Astrocyte of the spinal cord (primary cell): ENCODE data around the gene SELP.
A peak's percentile ranks its signal among the peaks of the same experiment; 100 is the strongest.
"Not testable (repeated sequence)": the region's sequence is repeated elsewhere in the genome, so short reads cannot be mapped to it uniquely, and the experiment has no call there.

Source experiments
- DNase-seq: peaks from one replicate; pipeline ENCODE4 v3.0.0; 2011; ENCODE audit warnings: low read depth, low spot score
- H3K4me3 ChIP-seq: 2 replicates; pipeline ENCODE4 v1.5.1; 2011; ENCODE audit warnings: low read depth, mild to moderate bottlenecking, low read length, moderate library complexity
- in situ Hi-C: cut with HindIII; loops from 2 replicates; pipeline ENCODE4 v1.10.0; 2017; ENCODE audit warnings: low sequenced_read_pairs
- TF ChIP-seq, protein P1 (sequence below): IDR thresholded peaks from 2 replicates; pipeline ENCODE4 v1.5.1; 2012; ENCODE audit warnings: low read depth, mild to moderate bottlenecking, low read length, inconsistent platforms

Gene SELP

DNA sequence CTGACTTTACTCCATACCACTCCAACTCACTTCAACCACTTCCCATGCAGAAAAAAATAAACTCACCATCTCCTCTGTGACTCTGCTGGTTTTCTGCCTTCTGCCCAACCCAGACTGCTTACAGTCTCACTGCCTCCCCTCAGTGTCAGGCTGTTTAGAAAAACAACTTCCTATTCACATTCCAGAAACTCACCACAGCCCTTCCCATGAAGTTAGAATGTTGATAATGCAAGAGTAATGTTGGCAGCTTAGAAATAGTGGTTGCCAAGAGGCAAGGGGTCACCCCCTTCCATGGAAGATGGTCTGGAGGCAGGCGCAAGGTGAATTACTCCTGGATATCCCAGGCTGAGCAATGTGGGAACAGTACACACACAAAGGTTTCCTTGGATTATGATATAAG lies at the start of gene SELP:
TSS of gene SELP (minus strand) at position 119 of the 400 bp plus-strand sequence. CDS start at position 69, 50 bp downstream.
- DNase-seq: no peak
- TF ChIP-seq, protein P1, sequence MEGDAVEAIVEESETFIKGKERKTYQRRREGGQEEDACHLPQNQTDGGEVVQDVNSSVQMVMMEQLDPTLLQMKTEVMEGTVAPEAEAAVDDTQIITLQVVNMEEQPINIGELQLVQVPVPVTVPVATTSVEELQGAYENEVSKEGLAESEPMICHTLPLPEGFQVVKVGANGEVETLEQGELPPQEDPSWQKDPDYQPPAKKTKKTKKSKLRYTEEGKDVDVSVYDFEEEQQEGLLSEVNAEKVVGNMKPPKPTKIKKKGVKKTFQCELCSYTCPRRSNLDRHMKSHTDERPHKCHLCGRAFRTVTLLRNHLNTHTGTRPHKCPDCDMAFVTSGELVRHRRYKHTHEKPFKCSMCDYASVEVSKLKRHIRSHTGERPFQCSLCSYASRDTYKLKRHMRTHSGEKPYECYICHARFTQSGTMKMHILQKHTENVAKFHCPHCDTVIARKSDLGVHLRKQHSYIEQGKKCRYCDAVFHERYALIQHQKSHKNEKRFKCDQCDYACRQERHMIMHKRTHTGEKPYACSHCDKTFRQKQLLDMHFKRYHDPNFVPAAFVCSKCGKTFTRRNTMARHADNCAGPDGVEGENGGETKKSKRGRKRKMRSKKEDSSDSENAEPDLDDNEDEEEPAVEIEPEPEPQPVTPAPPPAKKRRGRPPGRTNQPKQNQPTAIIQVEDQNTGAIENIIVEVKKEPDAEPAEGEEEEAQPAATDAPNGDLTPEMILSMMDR: no peak

DNA sequence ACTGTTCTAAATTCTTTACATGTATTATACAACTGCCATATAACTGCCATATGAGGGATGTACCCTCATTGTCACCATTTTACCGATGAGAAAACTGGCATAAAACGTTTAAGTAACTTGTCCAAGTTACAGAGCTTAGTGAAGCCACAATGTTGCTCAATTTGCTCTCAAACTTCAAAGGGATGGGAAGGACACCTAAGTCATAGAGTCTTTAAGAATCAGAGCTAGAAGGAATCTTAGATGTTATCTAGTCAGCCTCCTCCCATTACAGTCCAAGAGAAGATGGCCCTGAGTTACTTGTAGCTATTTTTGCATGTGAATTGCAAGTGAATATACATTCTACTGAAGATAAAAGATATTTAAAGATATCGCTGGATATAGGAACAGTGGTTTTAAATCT lies 49.8 kb upstream of the SELP start:
- no peak for DNase-seq
- TF ChIP-seq, protein P1: no peak
- H3K4me3 ChIP-seq: no peak overlapping the region
- in situ Hi-C loops: no loop called here

More for the DNA sequence above, at the start of gene SELP:
- no peak within 1 kb of the TSS for H3K4me3 ChIP-seq
- in situ Hi-C loops: no loop called here

DNA sequence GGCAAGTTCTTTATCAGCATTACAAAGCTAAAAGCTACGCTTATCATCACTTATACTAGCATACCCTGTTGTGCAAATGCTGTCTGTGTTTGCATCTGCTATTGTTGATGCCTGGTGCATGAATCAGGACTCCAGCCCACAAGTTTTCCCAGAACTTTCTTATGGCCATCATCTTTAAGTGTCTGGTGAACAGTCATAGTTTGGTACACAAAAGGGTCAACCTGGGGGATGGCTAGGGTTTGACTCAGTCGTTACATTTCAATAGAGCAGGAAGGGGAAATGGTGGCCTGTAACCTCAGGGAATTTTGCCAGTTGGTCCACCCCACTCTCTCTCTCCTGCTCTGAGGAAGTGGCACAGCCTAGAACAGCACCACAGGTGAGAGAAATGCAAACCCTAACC lies 46.1 kb upstream of the SELP start:
- peak; percentile 79 for DNase-seq
- TF ChIP-seq, protein P1: no peak
- in situ Hi-C loops: no loop called here
- no peak overlapping the region for H3K4me3 ChIP-seq

DNA sequence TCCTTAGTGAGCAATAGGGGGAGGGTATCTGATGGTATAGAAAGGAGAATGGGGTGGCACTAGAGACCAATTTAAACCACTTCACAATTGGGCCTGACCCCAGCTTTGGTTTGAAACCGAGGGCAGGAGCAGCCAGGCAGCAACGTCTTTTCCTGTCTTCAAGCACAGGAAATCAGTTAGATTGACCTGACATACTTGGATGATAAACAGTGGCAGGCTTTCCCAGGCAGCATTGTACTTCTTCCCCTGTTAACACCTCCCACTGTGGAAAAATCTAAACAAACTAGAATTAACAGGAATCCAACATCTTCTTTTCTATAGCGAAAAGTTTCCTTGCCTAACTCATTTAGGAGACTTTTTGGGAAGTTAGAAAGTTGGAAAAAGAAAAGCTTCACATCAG lies 40.9 kb upstream of the SELP start:
- in situ Hi-C loops: no loop called here
- TF ChIP-seq, protein P1: no peak
- no peak overlapping the region for H3K4me3 ChIP-seq
- no peak for DNase-seq

DNA sequence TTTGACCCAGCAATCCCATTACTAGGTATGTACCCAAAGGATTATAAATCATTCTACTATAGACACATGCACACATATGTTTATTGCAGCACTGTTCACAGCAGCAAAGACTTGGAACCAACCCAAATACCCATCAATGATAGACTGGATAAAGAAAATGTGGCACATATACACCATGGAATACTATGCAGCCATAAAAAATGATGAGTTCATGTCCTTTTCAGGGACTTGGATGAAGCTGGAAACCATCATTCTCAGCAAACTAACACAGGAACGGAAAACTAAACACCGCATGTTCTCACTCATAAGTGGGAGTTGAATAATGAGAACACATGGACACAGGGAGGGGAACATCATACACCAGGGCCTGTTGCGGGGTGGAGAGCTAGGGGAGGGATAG lies 40.3 kb upstream of the SELP start:
- H3K4me3 ChIP-seq, DNase-seq, in situ Hi-C loops: not testable (repeated sequence)

DNA sequence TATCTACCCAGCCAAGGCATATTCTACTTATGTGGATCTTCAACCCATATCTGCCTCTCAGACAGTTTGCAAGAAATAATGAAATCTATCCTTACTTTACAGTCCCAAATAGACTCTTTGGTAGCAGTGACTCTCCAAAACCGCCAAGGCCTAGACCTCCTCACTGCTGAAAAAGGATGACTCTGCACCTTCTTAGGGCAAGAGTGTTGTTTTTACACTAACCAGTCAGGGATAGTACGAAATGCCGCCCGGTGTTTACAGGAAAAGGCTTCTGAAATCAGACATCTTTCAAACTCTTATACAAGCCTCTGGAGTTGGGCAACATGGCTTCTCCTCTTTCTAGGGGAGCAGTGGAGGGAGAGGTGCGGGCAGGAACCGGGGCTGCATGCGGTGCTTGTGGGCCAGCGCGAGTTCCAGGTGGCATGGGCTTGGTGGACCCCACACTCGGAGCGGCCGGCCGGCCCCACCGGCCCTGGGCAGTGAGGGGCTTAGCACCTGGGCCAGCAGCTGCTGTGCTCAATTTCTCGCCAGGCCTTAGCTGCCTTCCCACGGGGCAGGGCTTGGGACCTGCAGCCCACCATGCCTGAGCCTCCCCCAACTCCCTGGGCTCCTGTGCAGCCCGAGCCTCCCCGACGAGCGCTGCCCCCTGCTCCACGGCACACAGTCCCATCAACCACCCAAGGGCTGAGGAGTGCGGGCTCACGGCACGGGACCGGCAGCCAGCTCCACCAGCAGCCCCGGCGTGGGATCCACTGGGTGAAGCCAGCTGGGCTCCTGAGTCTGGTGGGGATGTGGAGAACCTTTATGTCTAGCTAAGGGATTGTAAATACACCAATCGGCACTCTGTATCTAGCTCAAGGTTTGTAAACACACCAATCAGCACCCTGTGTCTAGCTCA lies 38.0 kb upstream of the SELP start:
- H3K4me3 ChIP-seq, DNase-seq, in situ Hi-C loops: not testable (repeated sequence)

DNA sequence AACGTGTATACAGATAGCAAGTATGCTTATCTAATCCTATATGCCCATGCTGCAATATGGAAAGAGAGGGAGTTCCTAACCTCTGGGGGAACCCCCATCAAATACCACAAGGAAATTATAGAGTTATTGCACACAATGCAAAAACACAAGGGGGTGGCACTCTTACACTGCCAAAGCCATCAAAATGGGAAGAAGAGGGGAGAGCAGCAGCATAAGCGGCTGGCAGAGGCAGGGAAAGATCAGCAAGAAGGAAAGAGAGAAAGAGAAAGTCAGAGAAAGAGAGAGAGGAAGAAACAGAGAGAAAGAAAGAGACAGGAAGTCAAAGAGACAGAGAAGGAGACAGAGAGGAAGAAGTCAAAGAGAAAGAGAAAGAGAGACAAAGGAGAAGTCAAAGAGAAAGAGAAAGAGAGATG lies 37.3 kb upstream of the SELP start:
- DNase-seq, in situ Hi-C loops, H3K4me3 ChIP-seq: not testable (repeated sequence)

DNA sequence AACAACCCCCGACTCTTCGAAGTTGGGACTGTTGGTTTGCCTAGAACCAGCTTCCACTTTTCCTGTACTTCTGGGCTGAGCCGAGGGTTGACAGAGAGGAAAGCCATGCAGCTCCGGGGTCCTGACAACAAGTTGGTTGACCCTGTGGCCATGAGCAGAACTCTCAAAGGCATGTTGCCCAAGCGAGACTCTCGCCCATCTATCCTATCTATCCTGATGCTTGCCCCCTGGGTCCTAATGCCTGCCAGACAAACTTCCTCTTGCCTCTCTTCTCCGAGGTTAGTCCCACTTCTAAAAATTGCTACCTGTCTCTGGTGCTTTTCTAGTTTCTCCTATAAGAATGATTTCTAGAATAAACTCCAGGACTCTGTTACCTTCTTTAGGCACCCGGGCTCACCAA lies 32.8 kb upstream of the SELP start:
- H3K4me3 ChIP-seq, in situ Hi-C loops, DNase-seq: not testable (repeated sequence)

DNA sequence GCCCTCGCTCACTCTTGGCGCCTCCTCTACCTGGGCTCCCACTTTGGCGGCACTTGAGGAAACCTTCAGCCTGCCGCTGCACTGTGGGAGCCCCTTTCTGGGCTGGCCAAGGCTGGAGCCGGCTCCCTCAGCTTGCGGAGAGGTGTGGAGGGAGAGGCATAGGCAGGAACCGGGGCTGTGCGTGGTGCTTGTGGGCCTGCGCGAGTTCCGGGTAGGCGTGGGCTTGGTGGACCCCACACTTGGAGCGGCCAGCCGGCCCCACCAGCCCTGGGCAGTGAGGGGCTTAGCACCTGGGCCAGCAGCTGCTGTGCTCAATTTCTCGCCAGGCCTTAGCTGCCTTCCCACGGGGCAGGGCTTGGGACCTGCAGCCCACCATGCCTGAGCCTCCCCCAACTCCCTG lies 31.1 kb upstream of the SELP start:
- in situ Hi-C loops, DNase-seq: not testable (repeated sequence)

DNA sequence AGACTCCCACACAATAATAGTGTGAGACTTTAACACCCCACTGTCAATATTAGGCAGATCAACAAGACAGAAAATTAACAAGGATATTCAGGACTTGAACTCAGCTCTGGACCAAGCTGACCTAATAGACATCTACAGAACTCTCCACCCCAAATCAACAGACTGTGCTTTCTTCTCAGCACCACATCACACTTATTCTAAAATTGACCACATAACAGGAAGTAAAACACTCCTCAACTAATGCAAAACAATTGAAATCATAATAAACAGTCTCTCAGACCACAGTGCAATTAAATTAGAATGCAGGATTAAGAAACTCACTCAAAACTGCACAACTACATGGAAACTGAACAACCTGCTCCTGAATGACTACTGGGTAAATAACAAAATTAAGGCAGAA lies 28.9 kb upstream of the SELP start:
- DNase-seq, in situ Hi-C loops, H3K4me3 ChIP-seq: not testable (repeated sequence)

More for the DNA sequence above, 31.1 kb upstream of the SELP start:
- not testable (repeated sequence) for H3K4me3 ChIP-seq
